ENCODE measurements around the gene PDE7B. TPM values are rescaled to one million over a fixed set of nuclear protein-coding genes. Genes with fewer than 3 reads are reported as not detected.

The PDE7B gene
- total and polyA plus RNA-seq, 2 of the 13 experiments (the other 11 are each of a cell fraction or from before 2014, with no cell fraction given): not detected

- TF ChIP-seq ZNF646 (CRISPR knock-in tag; IDR thresholded peaks at IDR 0.05): no peak
- no peak for TF ChIP-seq JUND (CRISPR knock-in tag; IDR thresholded peaks at IDR 0.05)
- TF ChIP-seq LCORL (IDR thresholded peaks at IDR 0.05): no peak
- no peak for TF ChIP-seq LCORL (CRISPR knock-in tag; IDR thresholded peaks at IDR 0.05)
- no peak for TF ChIP-seq GLMP (CRISPR knock-in tag; IDR thresholded peaks at IDR 0.05; ENCODE audit: borderline replicate concordance)
- no peak for TF ChIP-seq SETDB1 (CRISPR knock-in tag; IDR thresholded peaks at IDR 0.05; ENCODE audit: borderline replicate concordance)
Observed at GRCh38 chr6:135810486-135810885, 41.0 kb upstream of the PDE7B start (continued).

- Histone ChIP-seq H3K27me3 (ENCODE audit: control insufficient read depth in 1 of 2, insufficient read depth in 2 of 2, low read length in 2 of 2) (no peaks in the 10 kb centered on the region), H3K4me1 (ENCODE audit: insufficient read depth, low read length) (peaks cover 8% of the 10 kb centered on the region), H3K9ac (ENCODE audit: insufficient read depth, low read depth, low read length) (no peak overlapping the region), H3K9me3 (ENCODE audit: low read length) (no peaks in the 10 kb centered on the region), H3K4me2 (ENCODE audit: low read depth, low read length) (no peak overlapping the region), H2AFZ (ENCODE audit: low read length) (no peak overlapping the region), H3K4me3 (replicated peaks in 1 of 3; ENCODE audit: insufficient read depth in 1 of 3, low read depth in 2 of 3, low read length in 3 of 3) (no peak overlapping the region), H3K79me2 (ENCODE audit: insufficient read depth, low read length) (no peaks in the 10 kb centered on the region), H3K27ac (ENCODE audit: extremely low read length, insufficient read depth, low read length) (no peak overlapping the region), H3K36me3 (replicated peaks in 1 of 2; ENCODE audit: control insufficient read depth in 1 of 2, insufficient read depth in 2 of 2, low read length in 2 of 2) (no peaks in the 10 kb centered on the region), H4K20me1 (ENCODE audit: insufficient read depth, low read length) (no peaks in the 10 kb centered on the region)
- in situ Hi-C loops (cut with HindIII; ENCODE audit: extremely low pct_ligation_motif_present, low pct_unique_long_range_greater_than_20kb): no loop called here
- 49% methylated on average over 2 of the region's 2 CpGs for WGBS (ENCODE audit: low lambda C conversion rate)
- no peak for FAIRE-seq
- no TSS peak for BruUV-seq (replicated peaks)
- intact Hi-C loops (cut with micrococcal nuclease; ENCODE audit: unreplicated experiment): no loop called here
- DNase-seq (ENCODE audit: low spot score): no peak
- ChIA-PET POLR2A (no interaction called here), CTCF (ENCODE audit: low intra/inter-chr PET ratio, low total read pairs) (no interaction called here)
- no peak for ATAC-seq
- TF ChIP-seq HMGA1 (CRISPR knock-in tag; conservative IDR thresholded peaks at IDR 0.05) (no peak), NR1H2 (CRISPR knock-in tag; IDR thresholded peaks at IDR 0.05; ENCODE audit: borderline replicate concordance, low read depth) (no peak), ZNF891 (CRISPR knock-in tag; IDR thresholded peaks at IDR 0.05) (no peak), HIVEP1 (CRISPR knock-in tag; IDR thresholded peaks at IDR 0.05) (no peak), NR0B2 (CRISPR knock-in tag; IDR thresholded peaks at IDR 0.05) (no peak), RNF2 (conservative IDR thresholded peaks at IDR 0.05; ENCODE audit: low read depth) (no peak), SRSF1 (optimal IDR thresholded peaks at IDR 0.05; ENCODE audit: low read depth, low read length) (no peak), CERS6 (CRISPR knock-in tag; IDR thresholded peaks at IDR 0.05) (no peak), FOXC1 (CRISPR knock-in tag; IDR thresholded peaks at IDR 0.05; ENCODE audit: borderline replicate concordance) (no peak), KDM5A (IDR thresholded peaks at IDR 0.05; ENCODE audit: borderline replicate concordance, low read length) (no peak)
Observed at GRCh38 chr6:135811170-135811569, 40.3 kb upstream of the PDE7B start.
